ENCODE measurements around the gene GNAI2. TPM values are rescaled to one million over a fixed set of nuclear protein-coding genes. Genes with fewer than 3 reads are reported as not detected.

The GNAI2 gene
- total RNA-seq, 1 experiment from 2014 or later = 62.0 TPM

GRCh38 chr3:50202353-50203112 is 33.5 kb upstream of the GNAI2 start:
- Mint-ChIP-seq H3K9me3 (ENCODE audit: unreplicated experiment) (no peaks in the 10 kb centered on the region), H3K27me3 (ENCODE audit: insufficient read depth, unreplicated experiment) (no peaks in the 10 kb centered on the region), H3K4me1 (ENCODE audit: low read depth, unreplicated experiment) (peaks cover 8% of the 10 kb centered on the region), H3K27ac (ENCODE audit: unreplicated experiment) (peak overlapping the region; percentile 24), H3K36me3 (ENCODE audit: insufficient read depth, unreplicated experiment) (no peaks in the 10 kb centered on the region), H3K4me3 (ENCODE audit: unreplicated experiment) (no peak overlapping the region)
- Histone ChIP-seq H3K4me3 (ENCODE audit: low read depth, low read length) (no peak overlapping the region), H3K9me3 (no peaks in the 10 kb centered on the region), H3K27me3 (replicated peaks; ENCODE audit: control insufficient read depth, insufficient read depth, low read length) (no peaks in the 10 kb centered on the region), H3K36me3 (ENCODE audit: control insufficient read depth, insufficient read depth, low read length) (no peaks in the 10 kb centered on the region), H3K4me1 (peaks cover 17% of the 10 kb centered on the region; the same call in 1 of the 2 replicates)
- ChIA-PET POLR2A (no interaction called here), CTCF (interaction anchor here (0.5 to 2.4 kb wide), 5 partner anchors 9 to 82 kb away, joined by 3 to 9 read pairs (median 4); partner anchors contain the start of gene GNAT1)
- DNase-seq = no peak
- no TSS peak for BruUV-seq (replicated peaks)
- TF ChIP-seq CTCF (IDR thresholded peaks at IDR 0.05; ENCODE audit: insufficient read depth in 1 of 2, low read depth in 1 of 2, low read length in 1 of 2, severe bottlenecking in 1 of 2, unreplicated experiment in 1 of 2) = no peak
- intact Hi-C loops (cut with micrococcal nuclease; ENCODE audit: unreplicated experiment) = no loop called here

- Histone ChIP-seq H3K4me1 (peaks cover 17% of the 10 kb centered on the region; the same call in 1 of the 2 replicates), H3K9me3 (no peaks in the 10 kb centered on the region), H3K36me3 (ENCODE audit: control insufficient read depth, insufficient read depth, low read length) (no peaks in the 10 kb centered on the region), H3K4me3 (ENCODE audit: low read depth, low read length) (no peak overlapping the region), H3K27me3 (replicated peaks; ENCODE audit: control insufficient read depth, insufficient read depth, low read length) (no peaks in the 10 kb centered on the region)
- Mint-ChIP-seq H3K4me3 (ENCODE audit: unreplicated experiment) (peak overlapping the region; percentile 13), H3K27me3 (ENCODE audit: insufficient read depth, unreplicated experiment) (no peaks in the 10 kb centered on the region), H3K4me1 (ENCODE audit: low read depth, unreplicated experiment) (peaks cover 9% of the 10 kb centered on the region), H3K36me3 (ENCODE audit: insufficient read depth, unreplicated experiment) (peaks cover under 1% of the 10 kb centered on the region), H3K9me3 (ENCODE audit: unreplicated experiment) (no peaks in the 10 kb centered on the region), H3K27ac (ENCODE audit: unreplicated experiment) (no peak overlapping the region)
- POLR2A ChIA-PET = no interaction called here
- no peak for DNase-seq
- TF ChIP-seq CTCF (IDR thresholded peaks at IDR 0.05; ENCODE audit: insufficient read depth in 1 of 2, low read depth in 1 of 2, low read length in 1 of 2, severe bottlenecking in 1 of 2, unreplicated experiment in 1 of 2) = no peak
- CTCF ChIA-PET = interaction anchor here (1.0 to 2.4 kb wide), 3 partner anchors 9 to 25 kb away, joined by 3 to 6 read pairs (median 3); no protein-coding TSS in a partner anchor
- intact Hi-C loops (cut with micrococcal nuclease; ENCODE audit: unreplicated experiment) = no loop called here
- BruUV-seq (replicated peaks) = no TSS peak
These were observed 32.7 kb upstream of the GNAI2 start for GRCh38 chr3:50203113-50203808.
